NCI-H526 treated with DMSO at 0.1 percent for 48 hours (cell line): ENCODE results near the gene PKDCC.

Experiments used
- DNase-seq: peaks from one replicate; lab custom pipeline; 2025; lab: John Stamatoyannopoulos, UW

The PKDCC gene, protein sequence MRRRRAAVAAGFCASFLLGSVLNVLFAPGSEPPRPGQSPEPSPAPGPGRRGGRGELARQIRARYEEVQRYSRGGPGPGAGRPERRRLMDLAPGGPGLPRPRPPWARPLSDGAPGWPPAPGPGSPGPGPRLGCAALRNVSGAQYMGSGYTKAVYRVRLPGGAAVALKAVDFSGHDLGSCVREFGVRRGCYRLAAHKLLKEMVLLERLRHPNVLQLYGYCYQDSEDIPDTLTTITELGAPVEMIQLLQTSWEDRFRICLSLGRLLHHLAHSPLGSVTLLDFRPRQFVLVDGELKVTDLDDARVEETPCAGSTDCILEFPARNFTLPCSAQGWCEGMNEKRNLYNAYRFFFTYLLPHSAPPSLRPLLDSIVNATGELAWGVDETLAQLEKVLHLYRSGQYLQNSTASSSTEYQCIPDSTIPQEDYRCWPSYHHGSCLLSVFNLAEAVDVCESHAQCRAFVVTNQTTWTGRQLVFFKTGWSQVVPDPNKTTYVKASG

GRCh38 chr2:42047488-42048298 lies at the start of gene PKDCC:
PKDCC (plus strand) TSS chr2:42048021; CDS start chr2:42048200, 179 bp downstream.
- no peak for DNase-seq

DNA sequence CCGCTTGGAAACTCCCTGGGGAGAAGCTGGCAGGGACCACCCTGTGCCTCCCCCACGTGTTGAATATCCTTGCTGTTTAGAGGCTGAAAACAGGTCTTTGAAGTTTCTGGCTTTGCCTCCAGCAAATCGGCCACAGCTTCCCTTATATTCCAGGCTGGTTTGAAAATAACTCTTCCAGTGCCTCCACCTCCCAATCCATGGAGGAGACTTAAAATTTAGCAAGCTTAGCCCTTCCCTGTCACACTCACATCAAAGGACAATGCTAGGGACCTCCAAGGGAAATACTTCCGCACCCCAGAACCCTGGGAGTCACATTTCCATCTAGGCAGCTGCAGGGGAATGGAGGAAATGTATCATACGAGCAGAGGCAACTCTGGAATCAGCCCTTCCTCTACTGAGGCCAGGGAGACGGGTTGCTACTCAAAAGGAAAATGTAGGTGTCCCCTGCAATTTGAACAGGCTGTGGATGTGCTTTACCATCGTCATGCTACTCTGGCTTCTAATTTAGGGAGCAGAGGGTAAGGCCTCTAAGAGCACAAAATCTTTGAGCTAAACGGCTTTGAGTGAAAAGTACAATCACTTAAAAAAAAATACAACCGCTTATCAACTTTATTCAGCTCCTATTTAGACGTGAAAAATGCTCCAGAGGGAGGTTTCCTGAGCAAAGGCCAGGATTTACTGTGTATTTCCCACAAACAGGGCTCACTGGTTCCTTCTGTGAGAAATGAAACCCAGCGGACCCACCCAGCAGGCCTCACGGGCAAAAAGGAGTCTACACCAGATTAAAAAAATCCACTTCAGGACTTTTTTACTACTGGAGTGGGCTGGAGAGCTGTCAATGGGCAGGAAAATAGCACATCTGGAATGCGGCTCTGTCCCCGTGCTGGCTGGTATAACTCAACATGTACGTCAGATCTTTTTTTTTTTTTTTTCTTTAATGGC lies 49.4 kb upstream of the PKDCC start:
- DNase-seq: no peak

DNA sequence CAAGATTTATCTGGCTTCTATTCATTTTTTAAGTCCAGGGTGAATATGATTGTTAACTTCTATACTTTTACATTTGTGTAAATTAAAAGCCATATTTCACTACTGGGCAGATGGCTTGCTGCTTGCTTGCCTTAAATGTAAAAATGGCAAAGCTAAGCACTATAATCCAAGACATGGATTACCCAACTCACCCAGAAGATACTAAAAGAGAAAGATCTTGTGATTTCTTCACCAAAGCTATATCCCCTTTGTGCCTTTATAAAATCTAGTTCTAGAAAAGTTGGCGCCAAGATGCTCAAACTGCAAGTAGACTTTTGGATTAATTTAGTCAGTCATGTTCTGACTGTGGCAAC lies 48.7 kb upstream of the PKDCC start:
- DNase-seq: no peak

- no peak for DNase-seq
These were observed 48.1 kb upstream of the PKDCC start for GRCh38 chr2:41999592-42000281.

GRCh38 chr2:42001711-42002201 lies 46.1 kb upstream of the PKDCC start:
- no peak for DNase-seq

GRCh38 chr2:42007551-42007950 lies 40.3 kb upstream of the PKDCC start:
- no peak for DNase-seq

DNA sequence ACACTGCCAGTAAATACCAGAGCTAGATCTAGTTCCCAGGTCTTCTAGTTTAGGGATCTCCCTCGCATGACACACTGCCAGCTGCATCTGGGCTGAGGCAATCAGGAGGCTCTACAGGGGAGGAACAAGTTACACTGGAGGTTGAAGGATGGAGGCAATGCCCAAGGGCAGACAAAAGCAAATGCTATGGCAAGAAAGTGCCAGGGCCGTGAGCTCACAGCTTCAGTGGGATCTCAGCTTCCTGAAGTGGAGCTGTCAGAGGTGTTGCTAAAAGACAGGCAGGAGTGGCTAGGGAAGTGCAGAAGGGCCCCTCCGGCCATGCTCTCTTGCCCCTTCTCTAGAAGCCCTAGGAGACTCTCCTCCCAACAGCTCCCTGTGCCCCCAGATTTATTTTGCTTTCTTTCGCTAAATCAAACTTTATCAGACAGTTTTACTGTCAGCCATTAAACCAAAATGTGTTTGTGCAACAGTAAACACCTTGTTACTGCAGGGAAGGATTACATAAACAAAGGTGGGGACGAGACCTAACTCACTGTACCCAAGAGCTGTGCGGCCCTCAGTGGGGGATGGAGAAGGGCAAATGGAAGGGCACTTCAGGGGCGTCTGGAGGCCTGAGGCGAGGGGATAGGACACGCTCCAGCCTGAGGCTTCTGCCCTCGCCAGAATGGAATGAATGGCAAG lies 39.4 kb upstream of the PKDCC start:
- no peak for DNase-seq

DNA sequence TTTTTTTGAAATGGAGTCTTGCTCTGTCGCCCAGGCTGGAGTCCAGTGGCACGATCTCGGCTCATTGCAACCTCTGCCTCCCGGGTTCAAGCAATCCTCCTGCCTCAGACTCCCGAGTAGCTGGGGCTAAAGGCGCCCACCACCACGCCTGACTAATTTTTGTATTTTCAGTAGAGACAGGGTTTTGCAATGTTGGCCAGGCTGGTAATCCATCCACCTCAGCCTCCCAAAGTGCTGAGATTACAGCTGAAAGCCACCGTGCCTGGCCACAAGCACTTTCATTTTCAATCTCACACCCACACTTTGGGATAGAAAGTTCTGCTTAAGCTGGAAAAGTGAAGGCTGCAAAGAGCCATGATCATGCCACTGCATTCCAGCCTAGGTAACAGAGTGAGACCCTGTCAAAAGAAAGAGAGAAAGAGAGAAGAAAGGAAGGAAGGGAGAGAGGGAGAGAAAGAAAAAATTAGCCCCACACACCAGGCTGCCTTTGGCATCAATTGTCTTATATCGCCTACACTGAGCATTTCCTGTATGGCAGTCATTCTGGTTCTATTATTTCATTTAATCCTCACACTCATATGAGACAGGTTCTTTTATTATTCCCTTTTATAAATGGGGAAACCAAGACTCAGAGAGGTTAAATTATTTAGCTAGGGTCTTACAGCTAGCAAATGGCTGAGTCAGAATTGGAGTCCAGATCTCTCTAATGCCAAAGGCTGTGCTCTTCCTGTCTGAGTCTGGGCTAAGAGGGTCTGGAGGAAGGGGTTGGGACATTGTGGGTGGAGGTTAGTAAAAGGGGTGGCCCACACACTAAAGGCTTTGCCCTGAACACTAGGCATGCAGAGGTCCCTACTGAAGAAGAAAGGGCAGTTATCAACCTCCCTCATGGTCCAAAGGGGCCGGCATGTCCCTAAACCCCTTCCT lies 37.9 kb upstream of the PKDCC start:
- DNase-seq: no peak

GRCh38 chr2:42010743-42011298 lies 37.0 kb upstream of the PKDCC start:
- no peak for DNase-seq

DNA sequence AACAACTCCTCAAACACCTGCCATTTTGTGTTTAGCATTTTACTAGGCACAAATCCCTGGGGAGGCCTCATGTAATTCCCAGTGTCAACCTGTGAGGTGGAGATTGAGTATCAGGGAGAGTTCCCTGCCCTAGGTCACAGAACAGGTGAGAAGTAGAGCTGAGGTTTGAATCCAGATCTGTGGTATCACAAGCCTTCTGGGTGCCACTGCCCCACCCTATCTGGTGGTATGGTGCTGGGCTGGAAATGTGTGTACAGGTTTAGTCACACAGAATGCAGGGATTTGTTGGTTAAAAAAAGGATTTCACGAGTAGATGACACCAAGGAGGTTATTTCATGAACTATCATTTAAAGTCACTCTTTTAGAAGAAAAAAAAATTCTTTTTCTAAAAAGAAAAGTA lies 35.7 kb upstream of the PKDCC start:
- no peak for DNase-seq

- no peak for DNase-seq
These were observed 35.2 kb upstream of the PKDCC start for GRCh38 chr2:42012651-42013050.

DNA sequence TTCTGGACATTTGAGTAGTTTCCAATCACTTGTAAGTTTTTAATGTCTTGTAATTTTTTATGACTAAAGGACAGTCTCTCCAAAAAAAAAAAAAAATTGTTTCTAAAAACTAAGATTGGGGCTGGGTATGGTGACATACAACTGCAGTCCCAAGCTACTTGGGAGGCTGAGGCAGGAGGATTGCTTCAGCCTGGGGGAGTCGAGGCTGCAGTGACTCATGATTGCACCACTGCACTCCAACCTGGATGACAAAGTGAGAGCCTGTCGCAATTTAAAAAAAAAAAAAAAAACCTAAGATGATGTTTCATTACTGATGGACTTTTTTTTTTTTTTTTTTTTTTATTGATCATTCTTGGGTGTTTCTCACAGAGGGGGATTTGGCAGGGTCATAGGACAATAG lies 34.4 kb upstream of the PKDCC start:
- DNase-seq: no peak

- DNase-seq: no peak
These were observed 26.4 kb upstream of the PKDCC start for GRCh38 chr2:42021464-42021863.

DNA sequence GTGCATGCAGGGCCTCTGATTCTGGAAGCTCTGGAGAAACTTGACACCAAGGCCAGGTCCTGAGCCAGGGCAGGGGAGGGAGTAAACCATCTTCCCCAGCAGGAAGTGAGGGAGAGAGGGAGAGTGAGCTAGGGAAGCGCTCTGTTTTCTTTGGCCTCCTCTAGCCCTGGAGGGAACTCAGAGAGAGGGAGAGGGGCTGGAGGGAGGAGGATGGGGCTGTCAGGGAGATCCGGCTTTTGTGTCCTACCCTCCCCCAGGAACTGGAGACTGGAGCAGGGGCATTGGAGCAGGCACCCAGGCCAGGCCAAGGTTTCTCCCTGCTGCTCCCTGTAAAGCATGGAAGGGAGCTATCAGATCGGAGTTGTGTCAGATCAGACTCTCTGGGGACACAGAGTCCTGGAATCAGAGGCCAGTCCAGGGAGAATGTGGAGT lies 22.7 kb upstream of the PKDCC start:
- DNase-seq: no peak

- no peak for DNase-seq
These were observed 21.5 kb upstream of the PKDCC start for GRCh38 chr2:42026272-42026671.

DNA sequence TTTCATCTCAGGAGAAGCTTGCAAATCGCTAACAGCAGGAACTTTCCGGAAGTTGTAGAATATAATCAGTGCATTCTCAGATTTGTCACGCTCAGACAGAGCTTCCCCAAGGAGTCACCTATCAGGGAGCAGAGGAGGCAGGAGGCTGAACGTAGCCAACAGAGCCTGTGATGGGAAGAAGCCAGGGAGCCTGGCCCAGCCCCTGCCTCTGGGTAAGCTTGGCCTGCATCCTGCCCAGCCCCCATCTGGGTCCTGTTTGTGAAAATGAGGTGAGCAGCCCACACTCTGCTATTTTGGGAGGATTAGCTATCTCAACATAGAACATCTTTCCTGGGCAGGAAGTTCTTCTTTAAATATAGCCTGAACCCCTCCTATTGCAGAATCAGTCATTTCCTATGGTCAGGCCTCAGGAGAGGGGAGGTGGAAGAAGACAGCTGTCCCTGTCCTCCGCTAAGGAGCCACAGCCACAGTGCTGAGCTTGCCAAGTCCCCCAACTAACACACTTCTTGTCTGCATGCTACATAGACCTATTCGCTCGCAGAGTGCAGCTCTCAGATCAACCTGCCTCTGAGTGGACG lies 19.2 kb upstream of the PKDCC start:
- DNase-seq: no peak

DNA sequence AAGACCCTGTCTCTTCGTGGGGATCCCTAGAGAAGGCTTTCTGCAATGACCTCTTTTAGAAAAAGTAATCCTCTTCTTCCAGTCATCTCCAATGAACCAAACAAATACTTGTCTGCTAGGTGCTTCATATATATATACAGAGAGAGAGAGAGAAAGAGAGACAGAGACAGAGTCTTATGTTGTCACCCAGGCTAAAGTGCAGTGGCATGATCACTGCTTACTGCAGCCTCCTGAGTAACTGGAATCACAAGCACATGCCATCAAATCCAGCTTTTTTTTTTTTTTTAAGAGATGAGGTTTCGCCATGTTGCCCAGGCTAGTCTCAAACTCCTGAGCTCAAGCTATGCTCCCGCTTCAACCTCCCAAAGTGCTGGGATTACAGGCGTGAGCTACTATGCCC lies 18.6 kb upstream of the PKDCC start:
- no peak for DNase-seq

GRCh38 chr2:42029639-42030199 lies 18.1 kb upstream of the PKDCC start:
- no peak for DNase-seq
